GM11168 (cell line): ENCODE data around the gene ARSB.

Experiments used
- in situ Hi-C: fragments of 300-500 bp; cut with MboI; formaldehyde crosslinking; loops from one replicate; pipeline ENCODE4 v1.12.0; 2022; ENCODE audit warnings: low sequenced_read_pairs; ENCODE audit not compliant: unreplicated experiment

Gene ARSB

DNA sequence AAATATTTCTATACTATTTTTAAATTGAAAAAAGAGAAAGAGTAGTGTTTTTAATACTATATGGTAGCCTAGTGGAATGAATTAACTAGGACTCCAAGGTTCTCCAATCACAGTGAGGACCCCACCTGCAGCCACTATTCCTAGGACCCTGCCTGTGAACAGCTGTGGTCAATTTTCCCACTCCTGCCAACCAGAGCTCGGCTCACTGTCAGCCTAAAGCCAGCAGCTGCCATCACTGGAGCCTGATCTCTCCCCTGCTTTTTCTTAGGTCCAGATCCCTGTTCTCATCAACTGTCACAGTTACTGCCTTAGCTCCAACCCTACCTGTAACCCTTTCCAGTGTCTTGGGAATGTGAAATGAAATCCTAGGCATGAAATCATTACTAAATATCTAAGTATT lies 25.3 kb downstream of the ARSB start:
- in situ Hi-C loops = loop anchor here (10.0 kb wide), 1 partner anchor 195 kb away; no protein-coding TSS in a partner anchor

DNA sequence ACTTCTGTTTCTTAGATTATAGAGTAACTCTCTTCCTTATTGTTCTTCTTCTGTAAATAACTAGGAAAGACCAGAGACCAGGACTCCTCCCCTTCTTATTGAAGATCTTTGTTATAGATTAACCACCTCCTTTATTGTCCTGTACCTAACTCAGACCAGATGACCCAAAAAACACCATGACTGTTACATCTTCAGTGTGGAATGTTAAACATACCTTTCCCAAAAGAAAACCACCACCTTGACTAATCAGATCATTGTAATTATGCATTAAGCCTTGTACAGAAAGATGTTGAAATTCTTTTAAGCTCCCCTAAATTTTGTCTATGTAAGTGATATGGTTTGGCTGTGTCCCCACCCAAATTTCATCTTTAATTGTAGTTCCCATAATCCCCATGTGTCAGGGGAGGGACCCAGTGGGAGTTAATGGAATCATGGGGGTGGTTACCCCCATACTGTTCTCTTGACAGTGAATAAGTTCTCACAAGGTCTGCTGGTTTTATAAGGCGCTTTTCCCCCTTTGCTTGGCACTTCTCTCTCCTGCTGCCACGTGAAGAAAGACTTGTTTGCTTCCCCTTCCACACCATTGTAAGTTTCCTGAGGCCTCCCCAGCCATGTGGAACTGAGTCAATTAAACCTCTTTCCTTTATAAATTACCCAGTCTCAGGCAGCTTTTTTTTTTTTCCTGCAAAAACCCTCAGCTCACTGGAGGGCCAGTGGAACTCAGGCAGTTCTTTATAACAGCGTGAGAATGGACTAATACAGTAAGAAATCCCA lies 26.3 kb downstream of the ARSB start:
- in situ Hi-C loops = no loop called here

DNA sequence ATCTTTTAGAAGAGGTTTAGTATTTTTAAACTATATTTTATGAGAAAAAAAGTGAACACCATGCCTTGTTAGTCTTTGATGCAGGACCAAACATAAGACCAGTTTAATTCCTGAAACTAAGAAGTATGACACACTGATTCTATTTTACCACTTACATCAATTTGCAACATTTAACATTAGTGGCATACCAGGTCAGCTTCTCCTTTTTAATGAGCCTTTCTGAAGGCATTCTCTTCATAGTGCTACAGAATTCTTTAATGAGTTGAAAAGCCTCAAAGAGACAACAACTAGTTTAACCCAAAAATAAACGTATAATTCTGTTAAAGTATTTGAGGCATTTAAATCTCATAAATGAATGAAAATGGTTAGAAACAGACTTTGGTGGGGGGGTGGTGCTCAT lies 28.2 kb downstream of the ARSB start:
- in situ Hi-C loops = no loop called here

DNA sequence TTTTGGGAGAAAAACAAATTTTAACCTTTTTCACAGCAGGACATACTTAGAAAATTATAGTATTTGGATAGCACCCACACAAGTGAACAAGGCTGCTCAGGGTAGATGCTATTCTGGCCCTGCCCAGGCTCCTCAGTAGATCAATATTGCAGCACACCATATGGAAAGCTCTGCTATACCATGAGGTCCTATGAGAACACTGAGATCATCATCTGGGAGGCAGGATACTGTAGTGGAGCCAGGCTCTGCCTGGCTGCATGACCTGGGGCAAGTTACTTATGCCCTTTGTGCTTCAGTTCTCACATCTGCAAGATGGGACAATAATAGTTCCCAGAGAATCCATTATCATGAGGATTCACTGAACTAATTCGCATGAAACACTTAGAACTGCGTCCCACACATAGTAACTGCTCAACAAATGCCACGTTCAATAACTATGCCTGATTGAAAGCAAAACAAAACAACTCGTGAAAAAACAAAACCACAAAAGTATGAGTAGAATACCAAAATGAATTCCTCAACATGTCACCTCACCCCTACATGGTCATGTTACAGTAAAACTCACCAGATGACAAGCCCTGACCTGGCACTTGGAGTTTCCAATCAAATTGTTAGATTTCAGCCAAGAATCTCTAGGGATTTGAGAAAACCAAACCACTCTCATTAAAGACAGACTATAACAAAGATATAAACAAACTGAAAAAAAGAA lies 31.9 kb downstream of the ARSB start:
- in situ Hi-C loops = loop anchor here (5.0 kb wide), 1 partner anchor 46 kb away; no protein-coding TSS in a partner anchor

DNA sequence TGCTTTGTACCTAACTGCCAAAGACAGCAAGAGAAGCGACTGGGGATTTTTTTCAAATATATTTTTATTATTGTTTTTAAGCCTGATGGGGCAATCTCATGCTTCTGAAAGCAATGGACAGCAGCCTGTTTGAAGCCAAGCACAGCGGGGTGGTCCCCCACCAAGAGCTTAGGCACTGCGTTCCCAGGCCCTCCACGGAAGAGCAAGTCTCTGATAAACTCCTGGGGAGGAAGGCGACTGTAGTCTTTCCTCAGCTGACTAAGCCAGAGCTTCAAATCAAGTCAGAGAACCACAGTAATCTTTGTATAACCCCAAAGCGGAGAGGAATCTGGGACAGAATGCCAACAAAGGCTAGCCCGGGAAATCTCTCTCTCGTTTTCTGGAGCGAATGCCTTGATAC lies 54.4 kb downstream of the ARSB start:
- in situ Hi-C loops = no loop called here

DNA sequence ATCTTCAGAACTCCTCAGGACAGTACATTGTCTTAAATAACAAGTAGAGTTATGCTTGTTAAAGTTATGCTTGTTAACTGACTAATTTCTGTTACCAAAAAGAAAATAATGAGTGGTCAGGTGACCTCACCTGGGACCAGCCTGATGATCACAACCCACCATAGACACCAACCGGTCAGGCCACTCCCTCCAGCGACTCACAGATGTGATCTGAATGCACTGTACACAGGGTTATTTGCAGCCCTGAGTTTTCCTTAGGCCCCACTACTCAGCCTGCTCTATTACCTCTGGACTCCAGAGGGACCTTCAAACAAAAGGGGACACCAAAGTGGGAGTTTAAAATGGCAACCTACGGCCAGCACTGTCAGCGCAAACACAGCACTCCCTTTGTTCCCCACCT lies 55.3 kb downstream of the ARSB start:
- in situ Hi-C loops = no loop called here

DNA sequence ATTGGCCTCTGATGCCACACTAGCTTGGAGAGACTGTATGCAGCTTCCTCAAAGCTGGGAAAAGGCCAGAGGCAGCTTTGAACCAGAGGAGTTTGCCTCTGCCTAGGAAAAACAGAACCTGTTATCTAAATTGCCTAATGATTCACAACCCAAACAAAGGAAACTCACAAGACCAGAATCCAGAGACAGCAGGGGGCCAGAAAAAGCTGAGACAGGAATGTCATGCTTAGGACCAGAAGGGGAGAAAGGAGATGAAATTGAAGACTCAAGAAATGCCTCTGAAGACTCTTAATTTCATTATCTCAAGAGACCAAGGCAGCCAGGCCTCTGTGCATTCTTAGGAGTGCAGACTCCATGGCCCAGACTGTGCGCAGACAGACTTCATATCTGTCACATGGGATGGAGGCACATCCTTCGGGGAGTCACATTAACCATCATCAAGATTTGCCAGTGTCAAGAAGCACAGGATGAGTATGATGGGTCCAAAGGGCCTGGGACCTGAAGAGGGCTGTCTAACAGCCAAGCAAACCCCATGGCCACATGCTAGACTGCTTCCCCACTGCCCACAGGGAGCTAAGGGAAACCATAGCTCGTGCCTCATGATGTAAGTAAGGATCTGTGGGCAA lies 57.3 kb downstream of the ARSB start:
- in situ Hi-C loops = no loop called here

DNA sequence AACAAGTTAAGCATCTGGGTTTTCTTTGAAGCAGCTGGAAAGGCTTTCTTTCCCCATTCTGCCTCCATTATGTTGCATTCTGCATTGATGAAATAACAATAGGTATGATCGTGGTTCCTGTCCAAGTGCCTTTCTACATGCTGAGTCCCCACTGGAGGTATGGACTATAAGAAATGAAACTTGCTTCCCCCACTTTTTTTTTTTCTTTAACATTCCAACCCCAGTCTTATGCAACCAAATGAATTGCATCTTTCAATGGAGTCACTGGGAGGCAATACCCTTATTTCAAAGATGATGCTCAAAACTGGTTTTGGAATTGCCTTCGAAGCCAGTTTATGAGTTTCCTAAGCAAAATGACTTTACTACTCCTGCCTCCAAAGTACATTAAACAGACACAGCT lies 58.9 kb downstream of the ARSB start:
- in situ Hi-C loops = no loop called here

DNA sequence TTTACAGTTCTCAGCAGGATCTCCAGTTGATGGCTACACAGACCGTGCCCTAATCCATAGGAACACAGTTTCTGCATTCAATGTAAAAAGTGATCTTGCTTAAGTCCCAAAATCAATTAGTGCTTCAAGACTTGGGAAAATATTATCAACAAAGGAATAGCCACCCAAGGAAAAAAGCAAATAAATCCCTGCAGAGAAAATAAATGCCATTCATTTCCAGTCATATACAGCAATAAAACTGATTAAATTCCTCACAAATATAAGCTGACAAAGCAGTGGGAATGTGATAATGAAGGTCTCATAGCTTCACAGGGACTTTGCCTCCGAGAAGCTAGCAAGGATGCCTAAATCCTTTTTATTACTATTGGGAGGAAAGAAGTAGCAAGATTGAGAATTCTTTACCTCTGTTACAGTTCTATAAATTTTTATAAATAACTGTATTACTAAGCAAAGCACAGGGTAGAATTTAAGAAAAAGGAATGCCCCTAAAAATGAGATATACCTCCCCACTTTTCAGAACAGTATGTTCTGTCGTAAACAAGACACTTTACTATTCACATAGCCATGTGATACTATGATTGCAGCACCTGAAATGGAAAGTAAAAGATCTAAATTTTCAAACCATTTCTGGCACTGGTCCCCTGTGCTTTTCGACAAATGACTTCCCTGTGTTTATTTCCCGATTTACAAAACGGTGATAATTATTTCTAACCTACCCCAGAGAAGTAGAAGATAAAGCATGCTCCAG lies 59.8 kb downstream of the ARSB start:
- in situ Hi-C loops = no loop called here

DNA sequence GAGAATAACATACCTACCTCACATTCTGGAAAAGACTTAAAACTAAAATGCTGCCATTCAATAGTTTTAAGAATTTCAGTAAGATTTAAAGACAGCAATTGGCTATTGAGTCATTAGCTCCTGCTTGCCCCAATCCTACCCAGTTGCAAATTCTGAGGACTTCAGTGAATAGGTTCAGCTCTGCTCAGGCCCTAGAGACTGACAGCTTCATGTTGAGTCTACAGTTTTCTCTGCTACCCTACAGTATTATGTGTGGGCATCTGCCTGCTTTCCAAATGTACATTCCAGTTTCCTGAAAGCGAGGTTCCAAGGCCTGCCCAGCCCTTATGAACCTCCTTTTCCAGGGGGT lies 61.5 kb downstream of the ARSB start:
- in situ Hi-C loops = no loop called here

DNA sequence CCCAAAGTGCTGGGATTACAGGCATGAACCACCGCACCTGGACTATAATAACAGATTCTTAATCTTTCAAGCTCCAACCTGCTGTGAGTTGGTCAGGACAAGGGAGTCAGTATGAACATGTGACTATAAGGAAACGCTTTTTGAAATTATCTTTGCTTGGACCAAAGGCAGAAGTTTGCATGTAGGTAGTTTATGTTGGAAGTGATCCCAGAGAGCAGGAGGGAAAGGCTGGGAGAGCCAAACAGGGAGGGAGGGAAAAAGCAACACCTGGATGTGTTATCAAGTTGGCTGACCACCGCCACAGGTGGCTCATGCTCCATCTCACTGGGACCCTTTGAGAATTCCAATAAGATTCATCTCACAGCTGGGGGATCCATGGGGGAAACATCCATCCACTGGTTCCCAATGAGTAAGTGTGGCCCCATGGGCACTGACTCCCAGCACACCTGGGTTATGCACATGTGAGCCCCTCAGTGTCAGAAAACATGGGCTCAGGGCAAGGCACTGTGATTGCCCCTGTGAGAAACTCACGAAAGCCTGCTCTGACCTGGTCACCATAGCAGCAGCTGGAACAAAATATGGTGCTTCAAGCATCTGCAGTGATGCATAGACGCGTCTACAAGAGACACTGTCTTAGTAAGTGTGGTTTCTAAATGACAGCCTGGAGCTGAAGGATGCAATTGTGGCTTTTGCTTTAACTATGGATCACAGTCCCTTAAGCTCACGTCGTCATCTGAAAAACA lies 62.1 kb downstream of the ARSB start:
- in situ Hi-C loops = no loop called here

DNA sequence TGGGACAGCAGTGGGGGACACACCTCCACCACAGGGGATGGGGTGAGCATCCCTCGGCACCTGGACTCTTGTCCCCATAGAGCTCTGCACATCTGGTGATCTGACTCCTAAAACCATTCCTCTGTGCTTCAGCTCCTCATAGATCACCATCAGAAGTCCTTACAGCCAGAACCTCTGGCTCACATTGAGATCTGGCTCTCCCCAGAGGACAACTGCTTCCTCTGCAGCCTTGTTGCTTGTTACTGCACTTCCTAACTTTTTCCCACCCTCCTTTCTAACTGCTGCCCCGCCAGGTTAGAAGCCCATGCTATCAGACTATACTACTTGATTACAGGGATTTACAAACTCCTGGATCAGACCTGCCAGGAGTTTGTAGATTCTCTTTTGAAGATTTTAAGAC lies 64.5 kb downstream of the ARSB start:
- in situ Hi-C loops = no loop called here

DNA sequence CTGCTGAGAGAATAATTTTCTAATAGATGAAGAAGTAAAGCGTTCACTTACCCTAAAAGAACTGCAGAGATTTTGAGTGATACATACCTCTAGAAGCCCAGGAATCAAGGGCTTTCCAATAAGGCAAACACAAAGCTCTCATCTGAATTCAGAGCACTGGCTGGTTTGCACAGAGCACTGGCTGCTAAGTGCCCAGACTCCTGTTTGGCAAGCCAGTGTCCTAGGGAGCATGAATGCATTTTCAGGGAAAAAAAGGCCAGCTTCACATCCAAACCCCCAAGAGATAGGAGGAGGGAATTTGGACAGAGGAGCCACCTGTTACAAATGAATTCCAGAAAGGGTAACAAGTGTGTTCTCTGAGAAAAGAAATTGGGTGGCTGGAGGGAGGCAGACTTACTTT lies 65.3 kb downstream of the ARSB start:
- in situ Hi-C loops = no loop called here

DNA sequence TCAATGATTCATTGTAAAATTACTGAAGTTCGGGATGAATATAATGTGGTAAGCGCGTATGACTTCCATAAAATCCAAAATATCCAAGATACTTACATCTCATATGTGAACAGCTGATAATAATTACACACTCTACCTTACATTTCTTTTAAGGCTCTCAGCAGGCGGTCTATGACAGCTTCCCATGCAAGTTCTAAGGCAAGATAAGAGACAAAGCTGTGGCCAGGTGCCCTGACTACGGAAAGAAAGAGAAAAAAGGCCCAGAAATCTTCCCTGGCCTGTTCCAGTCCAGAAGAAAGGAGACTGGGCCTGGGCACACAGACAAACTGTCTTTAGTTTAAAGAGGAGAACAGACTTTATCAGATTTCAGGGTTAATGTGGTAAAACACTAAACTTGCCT lies 69.1 kb downstream of the ARSB start:
- in situ Hi-C loops = no loop called here

DNA sequence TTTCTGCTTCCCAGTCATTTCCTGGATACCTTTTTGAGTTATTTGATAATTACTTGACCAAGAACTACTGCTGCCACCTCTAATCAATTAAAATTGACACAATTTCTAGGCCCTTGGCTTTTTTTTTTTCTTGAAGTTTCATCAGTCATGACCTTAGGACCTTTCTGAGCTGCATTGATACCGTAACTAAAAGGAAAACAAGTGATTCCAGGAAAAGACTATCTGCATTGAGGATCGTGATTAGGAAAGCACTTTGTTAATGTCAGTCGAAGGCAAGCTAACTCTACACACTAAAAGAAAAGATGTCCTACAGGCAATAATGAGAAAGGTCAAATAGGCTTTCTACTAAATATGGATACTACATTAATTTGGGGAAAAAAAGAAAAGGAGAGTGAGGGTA lies 69.9 kb downstream of the ARSB start:
- in situ Hi-C loops = no loop called here

DNA sequence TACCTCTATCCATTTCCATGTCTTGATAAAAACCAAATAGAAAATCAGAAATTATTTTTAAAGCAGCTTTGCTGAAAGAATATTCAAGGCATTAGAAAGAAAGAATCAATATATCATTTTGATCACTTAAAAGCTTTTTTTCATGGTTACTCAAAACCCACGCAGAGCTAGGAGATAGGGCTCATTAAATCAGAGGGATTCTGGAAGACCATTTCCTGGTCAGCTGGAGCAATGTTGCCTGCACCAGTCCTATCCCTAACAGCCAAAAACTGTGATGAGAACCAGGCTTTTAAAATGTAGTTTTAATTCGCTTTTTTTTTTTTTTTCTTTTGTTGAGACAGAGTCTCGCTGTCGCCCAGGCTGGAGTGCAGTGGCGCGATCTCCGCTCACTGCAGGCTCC lies 72.3 kb downstream of the ARSB start:
- in situ Hi-C loops = no loop called here

DNA sequence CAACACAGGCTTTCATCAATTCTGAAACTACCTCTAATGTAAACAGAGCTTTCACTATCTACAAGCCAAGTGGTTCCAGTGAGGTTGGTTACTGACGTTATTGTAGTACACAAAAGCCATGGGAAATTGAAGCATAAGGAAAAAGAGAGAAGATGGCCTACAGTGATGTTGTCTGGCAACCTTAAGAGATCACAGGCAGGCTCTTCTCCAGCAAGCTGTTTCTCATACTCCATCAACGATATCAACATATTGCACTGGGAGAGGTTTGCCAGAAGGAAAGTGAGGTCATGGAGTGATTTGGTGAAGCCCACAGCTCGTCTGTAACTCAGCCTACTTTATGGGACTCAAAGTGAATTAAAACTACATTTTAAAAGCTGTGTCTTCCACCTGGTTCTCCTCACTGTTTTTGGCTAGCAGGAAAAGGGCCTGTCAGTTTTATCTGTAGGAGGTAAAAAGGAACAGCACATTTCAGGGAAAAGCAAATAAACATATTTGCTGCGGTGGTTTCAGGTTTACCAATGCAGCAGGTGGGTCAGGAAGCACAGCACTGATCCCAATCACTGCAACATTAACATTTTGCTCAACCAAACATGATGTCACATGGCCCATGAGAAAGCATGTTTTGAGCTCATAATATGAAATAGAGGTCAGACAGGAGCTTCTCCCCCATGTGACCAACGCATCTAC lies 72.9 kb downstream of the ARSB start:
- in situ Hi-C loops = no loop called here

DNA sequence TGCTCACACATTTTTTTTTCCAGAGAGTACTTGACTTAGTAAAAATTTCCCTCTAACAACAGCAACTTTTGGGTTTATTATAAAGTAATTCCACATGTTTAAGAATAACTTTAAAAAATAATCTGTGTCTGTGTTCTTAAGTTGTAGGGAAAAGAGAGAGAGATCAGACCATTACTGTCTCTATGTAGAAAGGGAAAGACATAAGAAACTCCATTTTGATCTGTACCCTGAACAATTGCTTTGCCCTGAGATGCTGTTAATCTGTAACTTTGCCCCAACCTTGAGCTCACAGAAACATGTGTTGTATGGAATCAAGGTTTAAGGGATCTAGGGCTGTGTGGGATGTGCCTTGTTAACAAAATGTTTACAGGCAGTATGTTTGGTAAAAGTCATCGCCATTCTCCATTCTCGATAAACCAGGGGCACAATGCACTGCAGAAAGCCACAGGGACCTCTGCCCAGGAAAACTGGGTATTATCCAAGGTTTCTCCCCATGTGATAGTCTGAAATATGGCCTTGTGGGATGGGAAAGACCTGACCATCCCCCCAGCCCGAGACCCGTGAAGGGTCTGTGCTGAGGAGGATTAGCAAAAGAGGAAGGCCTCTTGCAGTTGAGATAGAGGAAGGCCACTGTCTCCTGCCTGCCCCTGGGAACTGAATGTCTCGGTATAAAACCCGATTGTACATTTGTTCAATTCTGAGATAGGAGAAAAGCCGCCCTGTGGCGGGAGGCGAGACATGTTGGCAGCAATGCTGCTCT lies 75.7 kb downstream of the ARSB start:
- in situ Hi-C loops = loop anchor here (5.0 kb wide), 1 partner anchor 43 kb away; no protein-coding TSS in a partner anchor
